Right ventricle myocardium superior (tissue), 1 donor: ENCODE measurements around the gene HTR2A. TPM values are rescaled to one million over a fixed set of nuclear protein-coding genes. Genes with fewer than 3 reads are reported as not detected.
A peak's percentile ranks its signal among the peaks of the same experiment; 100 is the strongest.

ENCODE experiments used
- ATAC-seq: fragments of 200-7000 bp; cut with Tn5 transposase; one replicate; pipeline ENCODE4 v1.9.1; 2020; ENCODE audit warnings: mild to moderate bottlenecking; ENCODE audit not compliant: poor library complexity
- DNase-seq: peaks from one replicate; pipeline ENCODE4 v3.0.0-alpha.2; 2020
- intact Hi-C: fragments of 100-400 bp; cut with DNase I; formaldehyde crosslinking; loops from one replicate; pipeline ENCODE4 v1.11.2; 2022
- total RNA-seq: library from RNA; stranded (reverse); fragmentation: NEBNext Ultra II Directional; extraction: Animal tissue kit (Norgen Biotek cat#: 25700); gene quantifications from one replicate; pipeline ENCODE4 v1.2.1, GENCODE V29; 2021
- donor health status: DM: no; HTN: yes; CAD: no; lungs with severe emphysema.

The HTR2A gene
- total RNA-seq, 1 donor from 2014 or later: not detected

DNA sequence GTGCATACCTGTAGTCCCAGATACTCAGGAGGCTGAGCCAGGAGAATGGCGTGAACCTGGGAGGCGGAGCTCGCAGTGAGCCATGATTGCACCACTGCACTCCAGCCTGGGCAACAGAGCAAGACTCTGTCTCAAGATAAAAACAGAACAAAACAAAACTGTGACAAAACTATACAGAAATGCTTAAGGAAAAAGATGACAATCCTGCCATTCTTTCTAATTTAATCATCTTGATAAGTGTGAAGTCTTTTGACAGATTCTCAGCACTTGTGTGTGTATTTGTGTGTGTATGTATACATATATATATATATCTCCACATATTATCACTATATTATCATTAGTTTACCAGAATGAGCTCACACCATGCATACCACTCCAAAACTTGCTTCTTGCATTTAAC is 12.3 kb downstream of the HTR2A start:
- no peak for ATAC-seq
- intact Hi-C loops: no loop called here
- DNase-seq: no peak

DNA sequence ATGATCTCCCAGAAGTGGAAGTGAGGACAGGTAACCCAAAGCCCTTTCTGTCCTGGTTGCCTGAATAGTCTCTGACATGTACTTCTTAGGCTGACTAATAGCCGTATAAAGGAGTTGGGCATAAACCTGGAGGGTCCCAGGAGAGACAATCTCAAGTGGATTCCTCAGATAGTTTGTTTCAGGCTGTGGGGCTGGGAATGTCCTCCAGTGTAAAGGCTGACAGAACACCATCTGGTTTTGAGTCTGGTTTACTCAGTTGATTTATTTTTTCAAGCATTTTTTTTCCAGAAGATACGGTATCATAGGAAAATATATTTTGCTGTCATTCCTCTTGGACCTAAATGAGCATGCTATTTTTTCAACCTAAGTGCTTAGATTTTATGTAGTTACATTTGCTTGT is 15.2 kb downstream of the HTR2A start:
- no peak for DNase-seq
- ATAC-seq: no peak
- intact Hi-C loops: no loop called here

DNA sequence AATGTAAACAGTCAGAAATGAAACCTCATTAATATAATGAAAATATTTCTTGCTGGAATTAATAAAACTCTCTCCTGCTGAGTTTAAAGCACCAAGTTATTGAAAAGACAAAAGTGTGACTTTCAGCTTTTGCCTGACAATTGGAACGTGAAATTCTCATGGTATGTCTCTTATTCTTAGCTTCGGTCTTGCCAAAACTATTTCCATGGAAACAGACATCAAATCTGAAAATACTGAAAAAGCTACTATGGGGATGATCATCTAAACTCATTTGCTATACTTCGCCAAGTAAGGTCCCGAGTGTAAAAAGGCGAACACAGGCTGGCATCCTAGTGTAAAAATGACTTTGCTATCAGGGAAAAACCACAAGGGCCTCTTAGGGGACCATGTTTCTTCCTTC is 22.8 kb downstream of the HTR2A start:
- intact Hi-C loops: no loop called here
- ATAC-seq (no peak), DNase-seq (no peak)

DNA sequence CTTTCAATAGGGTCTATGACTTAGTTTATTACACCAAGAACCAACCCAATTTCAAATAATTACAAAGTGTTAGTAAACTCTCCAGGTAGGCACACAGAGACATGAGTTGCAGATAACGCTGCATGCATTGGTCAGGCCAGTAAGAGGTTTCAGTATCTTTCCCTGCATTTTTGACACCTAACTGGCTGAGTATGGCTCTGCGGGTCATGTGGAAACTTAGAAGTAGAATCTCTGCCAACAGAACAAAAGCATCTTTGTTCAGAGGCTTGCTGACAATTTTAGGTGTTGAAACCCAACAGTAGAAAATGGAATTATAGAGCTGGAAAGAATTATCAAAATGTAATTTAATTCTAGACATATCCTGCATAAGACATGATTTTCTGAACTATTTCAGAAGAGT is 25.3 kb downstream of the HTR2A start:
- DNase-seq: no peak
- intact Hi-C loops: no loop called here
- ATAC-seq: no peak

DNA sequence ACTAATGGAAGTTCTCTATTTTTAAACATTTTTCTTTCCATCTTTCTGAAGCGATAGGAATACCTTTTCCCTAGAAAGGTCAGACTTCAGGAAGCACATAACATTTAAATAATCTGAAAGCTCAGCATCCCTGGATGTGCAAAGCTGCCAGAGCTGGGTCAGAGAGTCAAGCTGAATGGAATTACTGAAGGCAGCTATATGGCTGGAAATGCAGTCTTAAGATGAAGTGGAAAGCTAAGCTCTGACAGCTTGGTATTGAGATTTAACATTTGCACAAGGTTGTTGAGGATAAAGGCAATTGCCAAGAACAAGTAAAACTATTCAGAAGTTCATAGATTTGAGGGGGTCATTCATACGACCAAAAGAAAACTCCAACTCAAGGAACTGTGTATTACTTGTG is 28.8 kb downstream of the HTR2A start:
- ATAC-seq (no peak), DNase-seq (no peak)
- intact Hi-C loops: no loop called here

DNA sequence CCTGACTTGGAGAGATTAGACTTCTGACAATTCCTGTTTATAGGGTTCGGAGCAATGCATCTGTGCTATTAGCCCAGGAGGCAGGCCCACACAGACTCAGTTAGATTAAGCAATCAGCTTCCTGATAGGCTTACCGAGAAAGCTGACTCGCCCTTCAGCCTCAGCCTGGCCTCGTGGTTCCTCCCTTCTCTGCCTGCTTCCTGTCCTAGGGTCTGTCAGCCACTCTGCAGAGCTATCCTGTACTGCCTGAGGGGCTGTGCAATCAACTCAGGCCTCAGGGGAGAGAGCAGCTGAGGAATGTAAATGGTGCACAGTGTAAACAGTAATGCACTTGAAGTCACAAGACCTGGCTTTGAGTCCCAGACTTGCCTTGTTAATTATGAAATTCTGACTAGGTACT is 30.7 kb downstream of the HTR2A start:
- ATAC-seq (peak; percentile 65), DNase-seq (peak; percentile 47)
- intact Hi-C loops: no loop called here

DNA sequence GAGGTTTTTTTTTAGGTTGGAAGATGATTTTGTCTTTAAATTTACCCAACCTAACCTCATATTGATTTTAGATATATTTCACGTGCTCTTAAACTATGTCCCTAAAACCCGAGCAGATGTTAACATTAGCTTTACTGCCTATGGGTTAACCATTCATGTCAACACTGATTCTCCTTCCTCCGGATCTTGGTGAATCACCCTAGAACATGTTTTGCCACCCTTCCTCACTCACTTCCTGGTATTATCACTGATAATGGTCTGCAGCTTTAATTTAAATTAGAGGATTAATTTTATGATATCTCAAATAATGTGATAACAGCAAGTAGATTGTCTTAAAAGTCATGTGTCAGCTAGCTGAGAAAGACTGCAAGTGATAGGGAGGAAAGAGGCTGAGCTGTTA is 31.9 kb downstream of the HTR2A start:
- no peak for ATAC-seq

DNA sequence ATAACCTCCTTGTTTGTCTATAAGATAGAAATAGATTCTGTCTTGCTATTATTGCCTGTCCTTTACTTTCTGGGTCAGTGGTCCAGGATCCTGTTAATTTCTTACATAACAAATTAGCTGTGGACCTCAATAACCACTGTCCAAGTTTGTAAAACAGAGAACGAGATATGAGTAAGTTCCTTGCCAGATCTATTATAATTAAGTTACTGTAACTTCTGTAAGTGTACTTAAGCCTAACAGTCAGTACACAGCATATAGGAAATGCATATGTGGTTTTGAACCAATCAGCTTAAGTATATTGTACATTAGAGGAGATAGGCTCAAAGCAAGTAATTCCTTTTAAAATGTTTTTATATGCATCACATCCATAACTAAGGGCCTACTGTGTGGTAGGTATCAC is 34.9 kb downstream of the HTR2A start:
- intact Hi-C loops: no loop called here
- DNase-seq: no peak

More for the DNA sequence above, 31.9 kb downstream of the HTR2A start:
- DNase-seq: no peak
- intact Hi-C loops: no loop called here

DNA sequence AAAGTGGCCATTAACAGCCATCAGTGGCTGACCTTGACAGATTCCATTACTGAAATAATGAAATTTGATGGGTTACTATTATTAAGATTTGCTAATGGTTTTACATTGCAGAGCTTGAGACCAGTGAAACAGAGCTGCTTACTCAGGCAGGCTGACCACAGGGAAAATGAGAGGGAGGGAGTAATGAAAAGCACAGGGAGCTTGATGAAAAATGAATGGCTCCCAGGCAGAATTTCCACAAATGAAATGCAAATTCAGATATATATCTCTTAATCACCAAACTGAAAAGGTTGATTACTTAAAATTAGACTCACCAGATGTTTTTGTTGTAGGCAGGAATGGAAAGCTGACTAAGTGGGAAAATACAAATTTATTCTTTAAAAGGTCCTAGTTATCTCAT is 36.1 kb downstream of the HTR2A start:
- ATAC-seq: no peak

More for the DNA sequence above, 34.9 kb downstream of the HTR2A start:
- ATAC-seq: no peak

DNA sequence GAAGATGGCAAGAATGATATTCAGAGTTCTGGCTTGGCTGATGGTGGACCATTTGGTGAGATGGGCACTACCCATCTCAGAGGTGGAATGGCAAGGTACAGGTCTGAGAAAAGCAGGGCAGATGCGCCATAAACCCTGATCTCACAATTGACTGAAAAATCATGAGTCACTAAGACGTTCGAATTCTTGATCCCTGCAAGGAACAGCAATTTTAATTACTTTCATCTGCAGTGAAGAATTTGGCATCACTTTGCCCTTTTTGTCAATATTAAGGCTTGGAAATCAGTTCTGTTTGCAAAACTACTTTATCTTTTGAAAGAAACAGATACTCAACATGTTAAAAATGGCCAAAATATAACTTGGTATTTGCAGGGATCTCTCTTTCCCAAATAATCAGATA is 38.1 kb downstream of the HTR2A start:
- intact Hi-C loops: no loop called here
- ATAC-seq (no peak), DNase-seq (no peak)

More for the DNA sequence above, 36.1 kb downstream of the HTR2A start:
- intact Hi-C loops: no loop called here
- no peak for DNase-seq

DNA sequence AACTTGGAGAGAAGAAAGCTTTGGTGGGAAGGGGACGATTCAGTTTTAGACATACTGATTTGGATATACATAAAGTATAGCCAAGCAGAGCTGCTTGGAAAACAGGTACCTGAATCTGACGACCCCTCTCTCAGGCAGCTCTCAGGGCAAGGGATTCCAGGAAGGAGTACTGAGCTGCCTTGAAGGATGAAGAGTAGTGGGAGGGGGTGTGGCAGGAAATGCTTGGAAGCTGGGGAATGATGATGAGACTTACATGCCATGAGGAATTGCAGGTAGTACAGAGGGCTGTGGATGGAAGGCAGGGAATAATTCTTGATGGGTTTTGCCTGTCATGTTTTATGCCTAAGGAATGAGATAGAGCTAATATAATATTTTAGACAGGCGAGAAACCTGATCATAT is 38.7 kb downstream of the HTR2A start:
- DNase-seq (no peak), ATAC-seq (no peak)
- intact Hi-C loops: no loop called here

DNA sequence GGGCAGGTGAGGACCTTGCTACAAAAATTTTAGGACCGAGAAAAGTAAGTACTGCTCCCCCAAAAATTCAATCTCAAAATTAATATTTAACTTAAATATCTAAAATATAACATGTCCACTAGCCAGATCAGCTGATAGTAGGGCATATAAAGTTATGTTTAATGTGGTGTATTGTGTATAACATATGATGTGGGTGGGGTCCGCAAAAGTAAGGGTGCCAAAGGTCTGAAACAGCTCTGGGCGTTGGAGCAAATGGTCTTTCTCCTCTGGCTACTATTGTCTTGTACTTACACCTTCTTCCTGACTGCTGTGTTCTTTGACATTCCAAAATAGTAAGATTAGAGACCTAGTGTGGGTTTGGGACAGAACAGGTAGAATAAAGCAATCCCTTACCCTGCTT is 41.2 kb downstream of the HTR2A start:
- intact Hi-C loops: no loop called here
- ATAC-seq: no peak
- no peak for DNase-seq

DNA sequence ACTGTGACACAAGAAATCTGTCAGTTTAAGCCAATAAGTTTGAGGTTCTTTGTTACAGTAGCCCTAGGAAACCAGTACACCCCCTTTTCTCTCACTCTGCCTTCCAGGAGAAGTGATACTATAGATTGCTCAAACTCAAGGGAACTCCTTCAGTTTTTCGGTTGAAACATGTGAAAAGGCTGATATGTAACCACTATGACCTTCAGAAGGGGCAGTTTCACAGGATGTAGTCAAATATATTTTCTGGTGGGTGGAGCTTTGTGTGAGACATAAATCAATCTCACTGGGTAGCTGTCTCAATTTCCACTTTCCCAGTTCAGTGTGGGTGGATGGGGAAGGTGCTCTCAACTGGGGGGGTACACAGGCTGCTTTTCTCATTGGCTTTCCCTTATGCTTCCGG is 41.7 kb downstream of the HTR2A start:
- no peak for ATAC-seq
- DNase-seq: no peak
- intact Hi-C loops: no loop called here

DNA sequence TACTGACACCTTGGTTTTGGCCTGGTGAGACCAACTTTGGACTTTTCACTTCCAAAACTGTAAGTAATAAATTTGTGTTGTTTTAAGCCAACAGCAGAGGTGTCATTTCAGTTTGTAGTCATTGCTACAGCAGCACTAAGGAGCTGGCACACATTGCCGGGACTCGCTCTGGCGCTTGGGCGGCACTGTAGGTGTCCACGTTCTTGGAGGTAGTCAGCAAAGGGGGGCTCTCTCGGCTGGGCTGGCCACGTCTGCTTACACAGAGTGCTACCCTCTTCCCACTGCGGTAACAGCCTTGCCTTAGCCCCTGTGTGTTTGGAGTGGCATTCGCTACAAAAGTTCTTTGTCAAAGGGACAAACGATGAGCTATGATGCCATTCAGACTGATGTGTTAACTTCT is 44.7 kb downstream of the HTR2A start:
- ATAC-seq (no peak), DNase-seq (no peak)
- intact Hi-C loops: no loop called here

DNA sequence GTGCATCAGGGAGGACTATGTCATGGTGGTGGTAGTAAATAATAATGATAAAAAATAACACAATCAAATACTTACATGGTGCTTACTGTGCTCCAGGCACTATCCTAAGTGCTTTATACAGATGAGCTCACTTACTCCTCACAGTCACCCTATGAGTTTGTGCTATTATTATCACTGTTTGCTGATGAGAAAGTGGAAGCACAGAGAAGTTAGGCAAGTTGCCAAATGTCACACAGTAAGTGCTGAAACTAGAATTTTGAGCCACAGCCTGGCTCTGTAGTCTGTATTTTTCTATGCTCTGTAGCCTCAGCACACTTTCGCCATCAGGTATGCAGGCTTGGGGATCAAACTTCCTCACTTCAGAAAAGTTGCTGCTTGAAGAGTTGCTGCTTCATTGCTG is 46.6 kb downstream of the HTR2A start:
- intact Hi-C loops: no loop called here
- ATAC-seq (no peak), DNase-seq (no peak)

DNA sequence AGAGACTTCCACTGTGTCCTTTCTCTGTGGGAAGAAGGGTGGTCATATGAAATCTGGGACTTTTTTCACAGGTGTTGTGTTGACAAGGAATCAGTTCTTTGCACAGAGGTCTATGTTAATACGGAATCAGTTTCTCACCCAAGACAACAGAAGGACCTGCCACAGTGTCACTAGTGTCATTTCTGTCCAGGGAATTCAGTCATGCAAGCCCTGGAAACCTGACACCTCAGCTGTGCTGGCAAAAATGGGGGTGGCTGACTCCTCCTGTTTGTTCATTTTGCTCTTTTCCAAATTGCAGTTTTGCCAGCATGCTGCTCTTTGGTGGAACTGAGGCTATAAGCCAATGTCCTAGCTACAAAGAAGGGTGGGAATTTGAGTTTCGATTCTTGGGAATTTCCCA is 50.1 kb downstream of the HTR2A start:
- intact Hi-C loops: no loop called here
- ATAC-seq: no peak

DNA sequence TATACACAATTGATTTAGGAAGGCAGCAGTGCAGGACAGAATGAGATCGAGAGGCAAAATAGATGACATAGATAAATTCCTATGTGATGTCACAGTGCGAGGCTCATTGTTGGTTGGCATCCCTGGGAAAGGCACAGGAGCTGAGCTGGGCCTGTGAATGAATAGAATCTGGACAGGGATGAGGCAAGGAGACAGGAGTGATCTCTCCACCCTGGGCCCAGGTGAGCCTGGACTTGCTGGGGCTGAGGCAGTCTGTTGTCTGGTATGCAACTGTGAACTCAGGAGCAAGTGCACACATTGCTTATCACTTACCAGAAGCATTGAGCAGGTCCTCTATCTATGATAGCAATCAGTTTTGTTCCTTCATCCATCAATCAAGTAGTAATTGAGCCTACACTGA is 51.7 kb downstream of the HTR2A start:
- no peak for DNase-seq
- no peak for ATAC-seq
- intact Hi-C loops: no loop called here

More for the DNA sequence above, 50.1 kb downstream of the HTR2A start:
- DNase-seq: no peak

DNA sequence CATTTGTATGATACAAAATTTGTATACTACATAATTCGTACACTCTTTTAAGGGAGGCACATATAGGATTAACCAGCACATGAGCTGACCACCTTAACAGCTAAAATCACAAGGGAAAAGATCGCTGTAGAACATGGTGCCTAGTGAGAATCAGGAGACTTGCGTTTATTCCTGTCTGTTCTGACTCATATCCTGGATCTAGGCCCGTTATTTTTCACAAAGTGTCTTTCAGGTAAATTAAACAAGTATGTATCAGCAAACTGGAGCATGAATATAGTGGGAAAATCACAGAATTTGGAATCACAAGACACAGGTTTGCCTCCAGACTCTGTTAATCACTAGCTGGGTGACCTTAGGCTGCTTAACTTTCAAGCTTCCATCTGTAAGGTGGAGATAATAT is 52.4 kb downstream of the HTR2A start:
- intact Hi-C loops: no loop called here
- no peak for ATAC-seq

DNA sequence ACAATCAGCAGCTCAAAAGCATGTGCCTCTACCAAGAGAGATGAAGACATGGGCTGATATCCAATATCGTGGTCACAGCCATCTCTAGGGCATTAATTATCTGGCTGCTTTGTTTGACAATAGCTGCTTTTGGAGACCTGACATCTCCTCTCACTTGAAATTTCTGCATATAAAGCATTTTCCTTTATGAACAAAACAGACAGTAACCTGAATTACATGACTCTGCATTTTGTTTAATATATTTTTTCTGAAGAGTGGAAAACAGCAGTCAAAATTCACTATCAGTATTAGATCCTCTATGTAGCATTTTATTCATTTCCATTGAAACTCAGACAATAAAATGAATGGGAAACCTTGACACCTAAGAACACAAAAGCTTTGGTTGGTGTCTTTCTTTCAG is 57.5 kb downstream of the HTR2A start:
- intact Hi-C loops: no loop called here
- ATAC-seq (no peak), DNase-seq (no peak)

More for the DNA sequence above, 52.4 kb downstream of the HTR2A start:
- no peak for DNase-seq

DNA sequence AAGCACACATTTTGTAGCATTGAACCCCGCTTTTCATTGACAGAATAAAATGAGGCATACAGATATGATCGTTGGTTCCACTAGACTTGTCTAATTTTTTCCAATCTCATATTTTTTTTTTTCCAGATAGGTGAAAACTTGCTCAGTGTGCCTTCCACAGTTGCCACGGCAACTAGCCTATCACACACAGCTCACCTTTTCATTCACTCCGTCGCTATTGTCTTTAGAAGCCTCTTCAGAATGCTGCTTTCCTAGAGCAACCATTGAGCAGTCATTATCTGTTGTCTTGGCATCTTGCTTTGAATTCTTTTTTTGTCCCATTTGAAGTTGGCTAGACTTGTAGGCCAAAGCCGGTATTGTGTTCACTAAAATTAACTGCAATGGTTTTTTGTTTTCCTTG is 62.2 kb downstream of the HTR2A start:
- intact Hi-C loops: loop anchor here (5.0 kb wide), 1 partner anchor 938 kb away; no protein-coding TSS in a partner anchor
- DNase-seq (no peak), ATAC-seq (no peak)

DNA sequence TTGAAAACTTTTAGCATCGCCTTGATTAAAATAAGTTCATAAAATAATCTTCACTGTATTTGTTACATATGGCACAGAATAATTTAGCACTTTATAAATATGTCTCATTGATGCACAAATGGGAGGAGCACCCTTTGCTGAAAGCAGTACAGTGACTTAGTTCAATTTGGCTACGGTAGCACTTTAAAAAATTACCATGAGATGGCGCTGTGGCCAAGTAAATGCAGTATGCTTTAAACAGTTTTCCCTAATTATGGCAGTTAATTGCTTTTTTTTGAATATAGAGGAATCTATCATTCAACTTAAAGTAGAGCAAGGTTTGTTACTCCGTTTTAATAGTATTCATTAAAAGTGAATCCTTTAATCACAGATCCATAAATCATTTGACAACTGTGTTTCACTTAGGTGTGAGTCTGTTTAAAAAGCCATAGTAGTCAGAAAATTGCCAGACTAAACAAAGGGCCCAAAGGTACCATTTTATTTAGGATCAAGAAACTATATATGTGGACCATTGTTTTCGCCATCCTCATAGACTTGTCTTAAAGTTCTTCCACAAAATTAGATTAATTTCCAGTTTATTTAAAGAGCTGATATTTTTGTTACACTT is 65.2 kb downstream of the HTR2A start:
- no peak for ATAC-seq
- intact Hi-C loops: loop anchor here (5.0 kb wide), 1 partner anchor 941 kb away; no protein-coding TSS in a partner anchor
- no peak for DNase-seq
